AG04449 (cell line): ENCODE data around the gene STAMBP.
"Not testable (repeated sequence)": the region's sequence is repeated elsewhere in the genome, so short reads cannot be mapped to it uniquely, and the experiment has no call there.

Experiments used
- CTCF ChIA-PET: fragments of 350-600 bp; formaldehyde crosslinking; extraction: SDS; loops from one replicate; lab custom pipeline; 2021; ENCODE audit warnings: antibody characterized with exemption; lab: Yijun Ruan, JAX
- POLR2A ChIA-PET: fragments of 400-600, 350-600 bp; formaldehyde crosslinking; extraction: SDS; loops from one replicate; lab custom pipeline; 2020; ENCODE audit warnings: antibody characterized with exemption, inconsistent platforms; lab: Yijun Ruan, JAX
- DNase-seq: peaks from one replicate; pipeline ENCODE4 v3.0.0-alpha.2; 2010; ENCODE audit warnings: low read depth, low spot score
- H3K4me3 ChIP-seq: 2 replicates; pipeline ENCODE4 v1.5.1; 2011; ENCODE audit warnings: low read depth, mild to moderate bottlenecking, control low read depth, low read length
- TF ChIP-seq, protein P1 (sequence below): IDR thresholded peaks from one replicate; pipeline ENCODE4 v1.5.1; 2011; ENCODE audit warnings: mild to moderate bottlenecking, moderate library complexity, low read length, control low read depth, inconsistent platforms; ENCODE audit not compliant: insufficient read depth; ENCODE audit errors: missing control alignments

Gene STAMBP

DNA sequence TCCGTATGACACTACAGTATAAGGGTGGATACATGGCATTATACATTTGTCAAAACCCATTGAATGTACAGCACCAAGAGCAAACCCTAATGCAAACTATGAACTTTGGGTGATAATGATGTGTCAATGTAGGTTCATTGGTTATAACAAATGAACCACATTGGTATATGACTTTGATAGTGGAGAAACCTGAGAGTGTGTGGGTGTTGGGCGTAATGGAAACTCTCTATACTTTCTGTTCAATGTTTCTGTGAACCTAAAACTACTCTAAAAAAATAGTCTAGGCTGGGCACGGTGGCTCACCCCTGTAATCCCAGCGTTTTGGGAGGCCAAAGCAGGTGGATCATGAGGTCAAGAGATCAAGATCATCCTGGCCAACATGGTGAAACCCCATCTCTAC, 57.6 kb downstream of the STAMBP start:
- ChIA-PET POLR2A (no interaction called here), CTCF (no interaction called here)
- H3K4me3 ChIP-seq: no peak overlapping the region
- TF ChIP-seq, protein P1, sequence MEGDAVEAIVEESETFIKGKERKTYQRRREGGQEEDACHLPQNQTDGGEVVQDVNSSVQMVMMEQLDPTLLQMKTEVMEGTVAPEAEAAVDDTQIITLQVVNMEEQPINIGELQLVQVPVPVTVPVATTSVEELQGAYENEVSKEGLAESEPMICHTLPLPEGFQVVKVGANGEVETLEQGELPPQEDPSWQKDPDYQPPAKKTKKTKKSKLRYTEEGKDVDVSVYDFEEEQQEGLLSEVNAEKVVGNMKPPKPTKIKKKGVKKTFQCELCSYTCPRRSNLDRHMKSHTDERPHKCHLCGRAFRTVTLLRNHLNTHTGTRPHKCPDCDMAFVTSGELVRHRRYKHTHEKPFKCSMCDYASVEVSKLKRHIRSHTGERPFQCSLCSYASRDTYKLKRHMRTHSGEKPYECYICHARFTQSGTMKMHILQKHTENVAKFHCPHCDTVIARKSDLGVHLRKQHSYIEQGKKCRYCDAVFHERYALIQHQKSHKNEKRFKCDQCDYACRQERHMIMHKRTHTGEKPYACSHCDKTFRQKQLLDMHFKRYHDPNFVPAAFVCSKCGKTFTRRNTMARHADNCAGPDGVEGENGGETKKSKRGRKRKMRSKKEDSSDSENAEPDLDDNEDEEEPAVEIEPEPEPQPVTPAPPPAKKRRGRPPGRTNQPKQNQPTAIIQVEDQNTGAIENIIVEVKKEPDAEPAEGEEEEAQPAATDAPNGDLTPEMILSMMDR: no peak
- no peak for DNase-seq

DNA sequence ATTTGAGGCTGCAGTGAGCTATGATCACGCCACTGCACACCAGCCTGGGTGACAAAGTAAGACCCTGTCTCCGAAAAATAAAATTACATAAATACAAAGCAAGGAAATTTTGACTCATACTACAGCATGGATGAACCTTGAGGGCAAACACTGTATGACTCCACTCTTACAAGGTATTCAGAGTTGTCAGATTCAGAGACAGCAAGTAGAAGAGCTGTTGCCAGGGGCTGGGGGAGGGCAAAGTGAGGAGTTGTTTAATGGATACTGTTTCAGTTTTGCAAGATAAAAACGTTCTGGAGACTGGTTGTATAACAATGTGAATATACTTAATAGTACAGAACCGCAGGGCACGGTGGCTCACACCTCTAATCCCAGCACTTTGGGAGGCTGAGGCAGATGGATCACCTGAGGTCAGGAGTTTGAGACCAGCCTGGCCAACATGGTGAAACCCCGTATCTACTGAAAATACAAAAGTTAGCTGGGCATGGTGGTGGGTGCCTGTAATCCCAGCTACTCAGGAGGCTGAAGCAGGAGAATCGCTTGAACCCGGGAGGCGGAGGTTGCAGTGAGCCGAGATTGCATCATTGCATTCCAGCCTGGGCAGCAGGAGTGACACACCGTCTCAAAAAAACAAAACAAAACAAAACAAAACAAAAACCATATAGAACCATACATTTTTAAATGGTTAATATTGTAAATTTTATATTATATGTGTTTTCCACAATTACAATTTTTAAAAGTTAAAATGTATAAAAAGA, 59.0 kb downstream of the STAMBP start:
- H3K4me3 ChIP-seq, CTCF ChIA-PET, POLR2A ChIA-PET, DNase-seq: not testable (repeated sequence)

- TF ChIP-seq, protein P1: no peak
- CTCF ChIA-PET: no interaction called here
- POLR2A ChIA-PET: no interaction called here
- H3K4me3 ChIP-seq: no peak overlapping the region
- no peak for DNase-seq
These were observed 59.6 kb downstream of the STAMBP start for GRCh38 chr2:73888388-73888787.

- TF ChIP-seq, protein P1: no peak
- no peak for DNase-seq
- H3K4me3 ChIP-seq: no peak overlapping the region
- CTCF ChIA-PET: no interaction called here
- POLR2A ChIA-PET: no interaction called here
These were observed 60.4 kb downstream of the STAMBP start for GRCh38 chr2:73889206-73889605.

- POLR2A ChIA-PET: no interaction called here
- TF ChIP-seq, protein P1: no peak
- no peak for DNase-seq
- no peak overlapping the region for H3K4me3 ChIP-seq
- CTCF ChIA-PET: no interaction called here
These were observed 61.7 kb downstream of the STAMBP start for GRCh38 chr2:73890301-73891092.

DNA sequence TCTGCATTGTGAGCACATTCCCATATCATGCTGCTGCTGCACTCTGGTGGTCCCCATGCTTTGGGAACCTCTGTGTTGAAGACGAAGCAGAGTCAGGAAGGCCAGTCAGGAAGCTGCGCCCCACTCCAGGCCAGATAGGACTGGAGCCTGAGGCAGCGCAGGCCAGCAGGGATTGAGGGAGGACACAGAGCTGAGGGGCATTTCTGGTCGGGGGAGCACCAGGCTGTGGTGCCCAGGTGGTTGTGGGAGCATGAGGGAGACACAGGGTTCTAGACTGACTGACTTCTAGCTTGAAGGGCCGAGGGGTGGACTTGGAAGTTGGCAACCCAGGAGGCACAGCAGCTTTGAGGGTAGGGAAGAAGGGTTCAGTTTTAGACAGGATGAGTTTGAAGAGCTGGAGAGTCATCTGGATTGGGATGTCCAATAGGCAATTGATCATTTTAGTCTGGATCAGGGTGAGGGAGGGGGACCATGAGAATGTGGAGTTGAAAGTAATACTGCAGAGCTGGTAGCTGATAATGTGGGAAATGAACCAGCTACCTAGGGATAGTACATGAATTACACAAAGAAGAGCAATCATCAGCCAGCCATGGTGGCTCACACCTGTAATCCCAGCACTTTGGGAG, 62.6 kb downstream of the STAMBP start:
- CTCF ChIA-PET: no interaction called here

More for the DNA sequence above, 62.6 kb downstream of the STAMBP start:
- H3K4me3 ChIP-seq: no peak overlapping the region
- no peak for DNase-seq
- TF ChIP-seq, protein P1: no peak
- POLR2A ChIA-PET: no interaction called here
